ENCODE data around the gene TMEM215. TPM values are rescaled to one million over a fixed set of nuclear protein-coding genes. Genes with fewer than 3 reads are reported as not detected.

The TMEM215 gene
- total RNA-seq, 1 experiment from 2014 or later: not detected

DNA sequence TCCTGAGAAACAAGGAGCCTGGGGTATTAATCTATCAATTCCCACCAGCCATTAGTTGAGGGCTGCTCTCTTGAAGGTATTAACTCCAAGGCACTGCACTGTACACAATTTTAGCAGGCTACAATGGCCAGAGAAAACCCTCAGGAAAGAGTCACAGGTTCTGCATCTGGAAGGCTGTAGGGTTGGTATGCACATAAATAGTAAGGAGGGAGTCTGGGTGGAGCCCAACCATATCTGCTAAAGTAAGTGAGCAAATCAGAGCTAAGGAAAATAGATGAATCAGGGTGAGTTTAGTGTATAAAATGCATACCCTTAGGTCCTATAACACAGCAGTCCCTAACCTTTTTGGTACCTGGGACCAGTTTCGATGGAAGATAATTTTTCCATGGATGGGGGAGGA lies 18.2 kb downstream of the TMEM215 start:
- ChIA-PET CTCF (no interaction called here), POLR2A (no interaction called here)
- Histone ChIP-seq H3K9me3 (ENCODE audit: control insufficient read depth, insufficient read depth, low read depth, low read length) (no peaks in the 10 kb centered on the region; the same call in 1 of the 2 replicates), H3K27ac (ENCODE audit: low read length) (no peak overlapping the region), H3K27me3 (ENCODE audit: control insufficient read depth, insufficient read depth, low read length) (no peaks in the 10 kb centered on the region), H3K4me1 (ENCODE audit: control insufficient read depth, insufficient read depth, low read length) (no peaks in the 10 kb centered on the region), H3K36me3 (ENCODE audit: control insufficient read depth, insufficient read depth, low read length) (no peaks in the 10 kb centered on the region), H3K4me3 (ENCODE audit: low read depth in 2 of 2, low read length in 2 of 2) (no peak overlapping the region)
- ATAC-seq (no peak), DNase-seq (ENCODE audit: low read depth, low spot score) (no peak)
- in situ Hi-C loops (cut with HindIII; ENCODE audit: low pct_unique_long_range_greater_than_20kb, low sequenced_read_pairs): no loop called here
- BruUV-seq (replicated peaks): no TSS peak
- no peak for TF ChIP-seq TCF7L2 (IDR thresholded peaks at IDR 0.05; ENCODE audit: low read depth, low read length)
- no peak for TF ChIP-seq POLR2AphosphoS5 (IDR thresholded peaks at IDR 0.05; ENCODE audit: low read depth, low read length)
- TF ChIP-seq, protein P1, sequence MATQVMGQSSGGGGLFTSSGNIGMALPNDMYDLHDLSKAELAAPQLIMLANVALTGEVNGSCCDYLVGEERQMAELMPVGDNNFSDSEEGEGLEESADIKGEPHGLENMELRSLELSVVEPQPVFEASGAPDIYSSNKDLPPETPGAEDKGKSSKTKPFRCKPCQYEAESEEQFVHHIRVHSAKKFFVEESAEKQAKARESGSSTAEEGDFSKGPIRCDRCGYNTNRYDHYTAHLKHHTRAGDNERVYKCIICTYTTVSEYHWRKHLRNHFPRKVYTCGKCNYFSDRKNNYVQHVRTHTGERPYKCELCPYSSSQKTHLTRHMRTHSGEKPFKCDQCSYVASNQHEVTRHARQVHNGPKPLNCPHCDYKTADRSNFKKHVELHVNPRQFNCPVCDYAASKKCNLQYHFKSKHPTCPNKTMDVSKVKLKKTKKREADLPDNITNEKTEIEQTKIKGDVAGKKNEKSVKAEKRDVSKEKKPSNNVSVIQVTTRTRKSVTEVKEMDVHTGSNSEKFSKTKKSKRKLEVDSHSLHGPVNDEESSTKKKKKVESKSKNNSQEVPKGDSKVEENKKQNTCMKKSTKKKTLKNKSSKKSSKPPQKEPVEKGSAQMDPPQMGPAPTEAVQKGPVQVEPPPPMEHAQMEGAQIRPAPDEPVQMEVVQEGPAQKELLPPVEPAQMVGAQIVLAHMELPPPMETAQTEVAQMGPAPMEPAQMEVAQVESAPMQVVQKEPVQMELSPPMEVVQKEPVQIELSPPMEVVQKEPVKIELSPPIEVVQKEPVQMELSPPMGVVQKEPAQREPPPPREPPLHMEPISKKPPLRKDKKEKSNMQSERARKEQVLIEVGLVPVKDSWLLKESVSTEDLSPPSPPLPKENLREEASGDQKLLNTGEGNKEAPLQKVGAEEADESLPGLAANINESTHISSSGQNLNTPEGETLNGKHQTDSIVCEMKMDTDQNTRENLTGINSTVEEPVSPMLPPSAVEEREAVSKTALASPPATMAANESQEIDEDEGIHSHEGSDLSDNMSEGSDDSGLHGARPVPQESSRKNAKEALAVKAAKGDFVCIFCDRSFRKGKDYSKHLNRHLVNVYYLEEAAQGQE (IDR thresholded peaks at IDR 0.05; ENCODE audit: insufficient read depth in 1 of 2, low read depth in 2 of 2, low read length in 1 of 2): no peak
- no peak for TF ChIP-seq SIN3A (IDR thresholded peaks at IDR 0.05; ENCODE audit: borderline replicate concordance, insufficient read depth, low read depth, low read length)
- TF ChIP-seq, protein P2, sequence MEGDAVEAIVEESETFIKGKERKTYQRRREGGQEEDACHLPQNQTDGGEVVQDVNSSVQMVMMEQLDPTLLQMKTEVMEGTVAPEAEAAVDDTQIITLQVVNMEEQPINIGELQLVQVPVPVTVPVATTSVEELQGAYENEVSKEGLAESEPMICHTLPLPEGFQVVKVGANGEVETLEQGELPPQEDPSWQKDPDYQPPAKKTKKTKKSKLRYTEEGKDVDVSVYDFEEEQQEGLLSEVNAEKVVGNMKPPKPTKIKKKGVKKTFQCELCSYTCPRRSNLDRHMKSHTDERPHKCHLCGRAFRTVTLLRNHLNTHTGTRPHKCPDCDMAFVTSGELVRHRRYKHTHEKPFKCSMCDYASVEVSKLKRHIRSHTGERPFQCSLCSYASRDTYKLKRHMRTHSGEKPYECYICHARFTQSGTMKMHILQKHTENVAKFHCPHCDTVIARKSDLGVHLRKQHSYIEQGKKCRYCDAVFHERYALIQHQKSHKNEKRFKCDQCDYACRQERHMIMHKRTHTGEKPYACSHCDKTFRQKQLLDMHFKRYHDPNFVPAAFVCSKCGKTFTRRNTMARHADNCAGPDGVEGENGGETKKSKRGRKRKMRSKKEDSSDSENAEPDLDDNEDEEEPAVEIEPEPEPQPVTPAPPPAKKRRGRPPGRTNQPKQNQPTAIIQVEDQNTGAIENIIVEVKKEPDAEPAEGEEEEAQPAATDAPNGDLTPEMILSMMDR (IDR thresholded peaks at IDR 0.05): no peak
- intact Hi-C loops (cut with micrococcal nuclease; ENCODE audit: unreplicated experiment): no loop called here

DNA sequence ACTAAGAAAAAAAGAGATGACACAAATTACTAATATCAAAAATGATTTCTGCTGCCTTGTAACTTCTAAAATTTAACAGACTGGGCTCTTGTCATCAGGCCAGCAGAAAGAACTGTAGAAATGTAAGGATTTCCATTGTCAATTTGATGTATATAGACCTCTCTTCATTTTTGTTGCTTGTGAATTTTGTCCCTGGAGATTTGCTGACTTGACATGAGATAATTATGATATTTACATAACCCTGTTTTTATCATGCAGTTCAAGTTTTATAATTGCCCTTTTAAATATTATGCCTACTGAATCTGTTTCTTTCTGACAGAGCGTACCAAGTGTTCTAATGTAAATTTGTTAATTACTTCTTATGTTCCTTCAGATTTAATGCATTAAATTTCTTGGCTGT lies 23.9 kb downstream of the TMEM215 start:
- no peak for ATAC-seq
- POLR2A ChIA-PET: no interaction called here
- TF ChIP-seq, protein P2 (IDR thresholded peaks at IDR 0.05): no peak
- no peak for TF ChIP-seq TCF7L2 (IDR thresholded peaks at IDR 0.05; ENCODE audit: low read depth, low read length)
- TF ChIP-seq, protein P1 (IDR thresholded peaks at IDR 0.05; ENCODE audit: insufficient read depth in 1 of 2, low read depth in 2 of 2, low read length in 1 of 2): no peak
- TF ChIP-seq SIN3A (IDR thresholded peaks at IDR 0.05; ENCODE audit: borderline replicate concordance, insufficient read depth, low read depth, low read length): no peak
- no peak for TF ChIP-seq POLR2AphosphoS5 (IDR thresholded peaks at IDR 0.05; ENCODE audit: low read depth, low read length)

More for the DNA sequence above, 23.9 kb downstream of the TMEM215 start:
- intact Hi-C loops (cut with micrococcal nuclease; ENCODE audit: unreplicated experiment) (no loop called here), in situ Hi-C loops (cut with HindIII; ENCODE audit: low pct_unique_long_range_greater_than_20kb, low sequenced_read_pairs) (no loop called here)
- no peak overlapping the region for H3K27ac ChIP-seq (ENCODE audit: low read length)
- BruUV-seq (replicated peaks): no TSS peak
- CTCF ChIA-PET: no interaction called here
- H3K36me3 ChIP-seq (ENCODE audit: control insufficient read depth, insufficient read depth, low read length): no peaks in the 10 kb centered on the region
- no peak overlapping the region for H3K4me3 ChIP-seq (ENCODE audit: low read depth in 2 of 2, low read length in 2 of 2)
- H3K27me3 ChIP-seq (ENCODE audit: control insufficient read depth, insufficient read depth, low read length): no peaks in the 10 kb centered on the region
- DNase-seq (ENCODE audit: low read depth, low spot score): no peak
- no peaks in the 10 kb centered on the region for H3K4me1 ChIP-seq (ENCODE audit: control insufficient read depth, insufficient read depth, low read length)
- no peaks in the 10 kb centered on the region for H3K9me3 ChIP-seq (ENCODE audit: control insufficient read depth, insufficient read depth, low read depth, low read length)
